Skeletal muscle tissue (tissue), 4 donors: ENCODE measurements around the gene DSCAM. TPM values are rescaled to one million over a fixed set of nuclear protein-coding genes. Genes with fewer than 3 reads are reported as not detected.

Experiments
- H3K27ac ChIP-seq: one replicate; pipeline ENCODE4 v1.7.0; 2013; ENCODE audit warnings: mild to moderate bottlenecking, low read depth, low read length, inconsistent platforms
- H3K27me3 ChIP-seq, 3 donors: one replicate each; pipeline ENCODE4 v1.7.0; 2013; ENCODE audit warnings: low read length in 3 of 3; ENCODE audit not compliant: control insufficient read depth in 3 of 3, insufficient read depth in 3 of 3
- H3K36me3 ChIP-seq, 3 donors: one replicate each; pipeline ENCODE4 v1.7.0; 2013; ENCODE audit warnings: low read length in 3 of 3; ENCODE audit not compliant: control insufficient read depth in 3 of 3, insufficient read depth in 3 of 3
- H3K4me1 ChIP-seq, 3 donors: one replicate each; pipeline ENCODE4 v1.7.0; 2013; ENCODE audit warnings: low read length in 3 of 3, mild to moderate bottlenecking in 3 of 3; ENCODE audit not compliant: control insufficient read depth in 3 of 3, insufficient read depth in 3 of 3
- H3K4me3 ChIP-seq, 3 donors: one replicate each; pipeline ENCODE4 v1.7.0; 2013; ENCODE audit warnings: low read length in 3 of 3
- H3K9ac ChIP-seq, 3 donors: one replicate each; pipeline ENCODE4 v1.7.0; 2013; ENCODE audit warnings: low read length in 3 of 3, mild to moderate bottlenecking in 3 of 3, moderate library complexity in 2 of 3, low read depth in 1 of 3
- H3K9me3 ChIP-seq, 3 donors: one replicate each; pipeline ENCODE4 v1.7.0; 2013; ENCODE audit warnings: low read length in 3 of 3; ENCODE audit not compliant: control insufficient read depth in 3 of 3
- total RNA-seq: library from RNA; depleted of rRNA; stranded (reverse); fragments of >200 nt; gene quantifications from one replicate; pipeline ENCODE4 v1.2.3, GENCODE V29; 2014
- donor health status: Osteomylitis.

DSCAM gene
- total RNA-seq, 1 donor from 2014 or later = 0.52 TPM

- no peaks in the 10 kb centered on the region for H3K9me3 ChIP-seq
- H3K4me1 ChIP-seq = no peaks in the 10 kb centered on the region
- no peak overlapping the region for H3K27ac ChIP-seq
- H3K9ac ChIP-seq = no peak overlapping the region
- H3K27me3 ChIP-seq = no peaks in the 10 kb centered on the region
- no peaks in the 10 kb centered on the region for H3K36me3 ChIP-seq
- no peak overlapping the region for H3K4me3 ChIP-seq
Measured at GRCh38 chr21:40021558-40022351, 825.2 kb downstream of the DSCAM start.

GRCh38 chr21:40020651-40021050 lies 826.3 kb downstream of the DSCAM start:
- H3K4me1 ChIP-seq = no peaks in the 10 kb centered on the region
- H3K36me3 ChIP-seq = no peaks in the 10 kb centered on the region
- no peak overlapping the region for H3K4me3 ChIP-seq
- no peak overlapping the region for H3K9ac ChIP-seq
- H3K27me3 ChIP-seq = no peaks in the 10 kb centered on the region
- no peaks in the 10 kb centered on the region for H3K9me3 ChIP-seq
- no peak overlapping the region for H3K27ac ChIP-seq

- Histone ChIP-seq H3K9me3 (no peaks in the 10 kb centered on the region), H3K4me1 (no peaks in the 10 kb centered on the region), H3K27ac (no peak overlapping the region), H3K4me3 (no peak overlapping the region), H3K36me3 (no peaks in the 10 kb centered on the region), H3K9ac (no peak overlapping the region), H3K27me3 (no peaks in the 10 kb centered on the region)
Measured at GRCh38 chr21:40018871-40019475, 828.0 kb downstream of the DSCAM start.

- H3K27me3 ChIP-seq = no peaks in the 10 kb centered on the region
- H3K4me3 ChIP-seq = no peak overlapping the region
- H3K9ac ChIP-seq = no peak overlapping the region
- H3K36me3 ChIP-seq = no peaks in the 10 kb centered on the region
- no peak overlapping the region for H3K27ac ChIP-seq
- no peaks in the 10 kb centered on the region for H3K4me1 ChIP-seq
- H3K9me3 ChIP-seq = no peaks in the 10 kb centered on the region
Measured at GRCh38 chr21:40016667-40017066, 830.3 kb downstream of the DSCAM start.

DNA sequence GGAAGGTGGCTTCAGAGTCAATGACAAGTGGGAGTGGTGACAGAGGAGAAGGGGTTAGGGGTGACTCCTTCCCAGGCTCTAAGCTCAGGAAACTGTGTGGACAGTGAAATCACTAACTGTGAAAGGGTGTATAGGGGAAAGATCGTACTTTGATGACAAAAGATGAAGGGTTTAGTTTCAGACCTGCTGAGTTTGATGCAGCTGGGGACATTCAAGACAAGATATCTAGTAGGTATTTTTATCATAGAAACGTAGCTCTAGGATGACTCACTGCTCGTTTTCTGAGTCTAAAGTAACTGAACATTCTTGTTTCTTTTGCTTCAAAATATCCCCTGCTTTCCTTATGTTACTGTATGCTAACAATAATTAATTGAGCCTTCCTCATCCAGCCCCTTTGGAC lies 830.7 kb downstream of the DSCAM start:
- Histone ChIP-seq H3K4me3 (no peak overlapping the region), H3K36me3 (no peaks in the 10 kb centered on the region), H3K9ac (no peak overlapping the region), H3K27me3 (no peaks in the 10 kb centered on the region), H3K4me1 (no peaks in the 10 kb centered on the region), H3K27ac (no peak overlapping the region), H3K9me3 (no peaks in the 10 kb centered on the region)

DNA sequence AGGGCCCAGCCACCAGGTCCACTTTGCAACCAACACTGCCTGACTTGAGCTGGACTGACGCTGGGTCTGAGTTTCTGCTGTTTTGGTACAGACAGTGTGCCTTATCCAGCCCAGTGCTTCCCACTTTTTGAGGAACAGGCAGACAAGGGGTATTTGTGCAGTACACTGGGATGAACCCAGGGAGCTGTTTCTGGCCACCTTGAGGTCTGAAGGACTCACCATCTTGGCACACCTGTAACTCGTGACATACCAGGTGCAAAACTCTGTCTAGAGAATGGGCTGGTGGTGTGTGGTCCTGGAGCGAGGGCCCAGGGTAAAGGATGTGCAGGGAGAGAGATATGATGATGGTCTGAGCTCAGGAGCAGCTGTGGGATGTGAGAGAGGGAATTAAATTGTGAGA lies 831.1 kb downstream of the DSCAM start:
- no peaks in the 10 kb centered on the region for H3K36me3 ChIP-seq
- no peak overlapping the region for H3K27ac ChIP-seq
- no peaks in the 10 kb centered on the region for H3K9me3 ChIP-seq
- H3K9ac ChIP-seq = no peak overlapping the region
- H3K27me3 ChIP-seq = no peaks in the 10 kb centered on the region
- no peaks in the 10 kb centered on the region for H3K4me1 ChIP-seq
- no peak overlapping the region for H3K4me3 ChIP-seq

- no peaks in the 10 kb centered on the region for H3K27me3 ChIP-seq
- H3K27ac ChIP-seq = no peak overlapping the region
- no peaks in the 10 kb centered on the region for H3K9me3 ChIP-seq
- no peaks in the 10 kb centered on the region for H3K4me1 ChIP-seq
- no peak overlapping the region for H3K4me3 ChIP-seq
- no peaks in the 10 kb centered on the region for H3K36me3 ChIP-seq
- no peak overlapping the region for H3K9ac ChIP-seq
Measured at GRCh38 chr21:40014394-40014793, 832.6 kb downstream of the DSCAM start.

GRCh38 chr21:40013001-40013735 lies 833.8 kb downstream of the DSCAM start:
- no peaks in the 10 kb centered on the region for H3K36me3 ChIP-seq
- H3K4me1 ChIP-seq = no peaks in the 10 kb centered on the region
- no peaks in the 10 kb centered on the region for H3K9me3 ChIP-seq
- H3K27me3 ChIP-seq = no peaks in the 10 kb centered on the region
- H3K4me3 ChIP-seq = no peak overlapping the region
- H3K27ac ChIP-seq = no peak overlapping the region
- H3K9ac ChIP-seq = no peak overlapping the region

GRCh38 chr21:40011371-40011770 lies 835.6 kb downstream of the DSCAM start:
- Histone ChIP-seq H3K4me1 (no peaks in the 10 kb centered on the region), H3K9ac (no peak overlapping the region), H3K9me3 (no peaks in the 10 kb centered on the region), H3K36me3 (no peaks in the 10 kb centered on the region), H3K27me3 (no peaks in the 10 kb centered on the region), H3K27ac (no peak overlapping the region), H3K4me3 (no peak overlapping the region)

- no peaks in the 10 kb centered on the region for H3K36me3 ChIP-seq
- H3K9me3 ChIP-seq = peaks cover 0 to 3% (median 0%) of the 10 kb centered on the region in 3 donors
- H3K4me1 ChIP-seq = no peaks in the 10 kb centered on the region
- H3K27ac ChIP-seq = no peak overlapping the region
- H3K9ac ChIP-seq = no peak overlapping the region
- H3K4me3 ChIP-seq = no peak overlapping the region
- H3K27me3 ChIP-seq = peaks cover 0 to 2% (median 0%) of the 10 kb centered on the region in 3 donors
Measured at GRCh38 chr21:40002978-40003377, 844.0 kb downstream of the DSCAM start.
